Mammary epithelial cell (primary cell): Measurements from ENCODE around the gene GAB2.

Experiments used
- CTCF ChIP-seq, 2 donors: IDR thresholded peaks in 1 of 2; conservative IDR thresholded peaks in 1 of 2; 2 replicates each; pipeline ENCODE4 v1.5.1; 2011 to 2012; ENCODE audit warnings: inconsistent platforms in 2 of 2, low read length in 2 of 2, mild to moderate bottlenecking in 2 of 2, control low read depth in 1 of 2, low read depth in 1 of 2; ENCODE audit not compliant: insufficient read depth in 1 of 2; ENCODE audit errors: extremely low read depth in 1 of 2
- EZH2 ChIP-seq: IDR thresholded peaks from 2 replicates; pipeline ENCODE4 v1.6.1; 2012; ENCODE audit warnings: low read length, inconsistent platforms, borderline replicate concordance

DNA sequence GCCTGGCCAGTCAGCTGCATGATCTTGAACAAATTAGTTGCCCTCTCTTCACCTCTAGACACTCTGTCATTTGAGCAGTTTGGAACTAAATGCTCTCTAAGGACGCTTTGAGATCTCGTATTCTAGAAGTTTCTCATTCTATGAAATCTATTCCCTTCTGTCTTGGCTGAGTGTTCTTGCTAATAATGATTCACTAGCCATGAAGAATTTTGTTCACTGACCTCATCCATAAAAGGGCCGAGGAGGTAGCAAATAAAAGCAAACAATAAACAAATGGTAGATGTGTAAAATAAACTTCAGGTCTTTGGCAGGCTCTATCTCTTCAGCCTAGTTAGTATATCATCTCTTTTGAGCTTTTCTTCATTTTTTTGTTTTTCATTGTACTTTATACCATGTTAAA lies 152.3 kb downstream of the GAB2 start:
- TF ChIP-seq CTCF (conservative IDR thresholded peaks at IDR 0.05 in 1 of 2, IDR thresholded peaks at IDR 0.05 in 1 of 2; ENCODE audit: extremely low read depth in 1 of 2, insufficient read depth in 1 of 2, low read depth in 1 of 2, low read length in 2 of 2) (no peak), EZH2 (no peak)
